GM19193 (cell line): Measurements from ENCODE around the gene CYP2J2.

ENCODE experiments used
- POLR2A ChIP-seq: IDR thresholded peaks from 4 replicates; pipeline ENCODE4 v1.6.1; 2011; ENCODE audit not compliant: insufficient read depth, insufficient read length; ENCODE audit errors: extremely low read depth

The CYP2J2 gene

DNA sequence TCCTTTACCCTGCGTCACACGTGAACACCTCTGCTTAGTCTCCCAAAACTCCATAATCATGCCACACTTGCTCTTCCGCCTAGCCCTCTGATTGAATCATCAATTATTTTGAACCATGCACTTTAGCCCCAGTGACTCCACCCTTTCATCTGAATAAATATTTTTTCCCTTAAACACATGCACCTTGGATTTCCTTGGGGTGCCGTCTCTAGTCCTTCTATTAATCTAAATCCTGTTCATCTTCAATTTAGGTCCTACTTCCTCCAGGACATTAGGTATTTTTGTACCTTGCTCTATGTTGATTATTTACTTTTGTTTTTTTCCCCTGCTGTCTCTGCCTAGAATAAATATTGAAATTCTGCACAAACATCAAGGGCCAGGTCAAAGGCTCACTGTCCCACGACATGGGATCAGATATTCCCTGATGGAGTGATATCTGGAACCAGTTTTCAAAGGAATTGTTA is 9.8 kb upstream of the CYP2J2 start:
- TF ChIP-seq POLR2A: no peak

DNA sequence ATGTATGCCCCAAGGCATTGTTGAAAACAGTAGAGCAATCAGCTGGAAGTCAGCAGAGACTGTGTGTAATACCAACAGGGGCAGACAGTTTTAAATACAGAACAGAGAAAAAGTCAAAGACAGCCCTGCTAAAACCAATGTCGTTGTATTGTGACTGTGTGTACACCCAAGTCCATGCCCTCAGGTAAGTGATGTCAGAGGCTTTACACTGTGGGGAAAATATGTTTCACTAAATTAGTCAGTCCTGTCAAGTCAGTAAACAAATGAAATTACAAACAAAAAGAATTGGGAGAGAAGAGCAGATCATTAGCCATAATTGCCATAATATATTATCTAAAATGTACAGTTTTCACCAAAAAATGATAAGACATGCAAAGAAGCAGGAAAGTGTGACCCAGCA is 2.4 kb upstream of the CYP2J2 start:
- TF ChIP-seq POLR2A: no peak

DNA sequence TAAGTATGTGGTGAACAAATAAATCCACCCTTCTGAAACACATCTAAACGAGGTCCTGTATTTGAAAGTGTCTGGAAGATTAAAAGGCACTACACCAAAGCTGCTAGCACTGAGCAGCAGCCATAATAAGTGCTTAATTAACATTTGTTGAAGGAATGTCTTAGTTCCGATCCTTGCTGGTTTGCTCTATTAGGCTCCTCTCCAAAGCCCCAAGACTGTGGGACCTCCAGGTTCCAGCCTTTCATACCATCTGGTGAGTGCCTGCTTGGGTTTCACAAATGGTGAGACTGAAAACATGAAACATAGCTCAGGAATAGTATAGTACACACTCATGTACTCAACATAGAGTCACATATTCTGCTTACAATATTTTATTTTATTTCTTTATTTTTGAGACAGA is 640 bp upstream of the CYP2J2 start:
- no peak for TF ChIP-seq POLR2A

DNA sequence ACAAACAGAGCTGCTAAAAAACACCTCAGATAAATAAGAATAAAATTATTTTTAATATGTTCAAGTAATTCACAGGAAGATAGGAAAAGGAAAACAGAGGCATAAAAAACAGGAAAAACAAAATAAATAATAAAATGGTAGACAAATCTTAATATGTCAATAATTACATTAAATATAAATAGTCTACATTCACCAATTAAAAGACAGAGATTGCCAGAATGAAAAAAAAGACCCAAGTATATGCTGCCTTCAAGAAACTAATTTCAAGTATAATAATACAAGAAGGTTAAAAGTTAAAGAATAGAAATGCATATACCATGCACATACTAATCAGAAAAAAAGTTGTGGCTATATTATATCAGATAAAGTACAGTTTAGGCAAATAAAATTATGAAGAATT is 1.9 kb downstream of the CYP2J2 start:
- no peak for TF ChIP-seq POLR2A

DNA sequence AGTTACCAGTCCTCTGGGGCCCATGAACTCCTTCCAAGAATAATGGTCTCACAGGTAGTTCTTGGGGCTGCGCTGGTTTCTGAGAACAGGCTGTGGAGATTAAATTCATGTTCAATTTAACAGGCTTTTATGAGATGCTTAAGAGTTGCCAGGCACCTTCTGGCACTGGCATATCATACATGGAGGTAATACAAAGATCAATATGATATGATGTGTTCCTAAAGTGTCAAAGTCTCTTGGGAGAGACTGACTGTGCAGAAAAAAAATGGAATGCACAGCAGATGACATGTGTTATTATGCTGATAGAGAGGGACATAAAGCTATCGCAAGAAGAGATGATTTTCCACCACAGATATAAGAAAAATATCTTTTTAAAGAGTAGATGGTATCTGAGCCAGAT is 6.8 kb downstream of the CYP2J2 start:
- no peak for TF ChIP-seq POLR2A

DNA sequence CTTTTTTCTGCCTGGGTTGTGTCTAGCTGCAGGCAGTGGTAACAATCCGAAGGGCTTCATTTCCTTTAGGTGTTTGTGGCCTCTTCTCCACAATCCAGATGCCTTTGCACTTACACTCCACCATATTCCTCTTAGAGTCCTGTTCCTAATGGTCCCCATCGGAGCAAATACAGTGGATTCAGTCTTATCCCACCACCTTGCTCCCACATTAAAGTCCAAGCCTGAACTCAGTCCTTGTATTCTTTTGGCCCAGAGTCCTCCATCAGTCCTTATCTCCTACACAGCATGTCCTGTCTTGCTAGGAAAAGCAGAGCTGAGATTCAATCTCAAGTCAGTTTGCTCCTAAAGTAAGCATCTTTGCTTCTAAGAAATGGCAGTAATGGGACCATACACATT is 8.8 kb downstream of the CYP2J2 start:
- no peak for TF ChIP-seq POLR2A

DNA sequence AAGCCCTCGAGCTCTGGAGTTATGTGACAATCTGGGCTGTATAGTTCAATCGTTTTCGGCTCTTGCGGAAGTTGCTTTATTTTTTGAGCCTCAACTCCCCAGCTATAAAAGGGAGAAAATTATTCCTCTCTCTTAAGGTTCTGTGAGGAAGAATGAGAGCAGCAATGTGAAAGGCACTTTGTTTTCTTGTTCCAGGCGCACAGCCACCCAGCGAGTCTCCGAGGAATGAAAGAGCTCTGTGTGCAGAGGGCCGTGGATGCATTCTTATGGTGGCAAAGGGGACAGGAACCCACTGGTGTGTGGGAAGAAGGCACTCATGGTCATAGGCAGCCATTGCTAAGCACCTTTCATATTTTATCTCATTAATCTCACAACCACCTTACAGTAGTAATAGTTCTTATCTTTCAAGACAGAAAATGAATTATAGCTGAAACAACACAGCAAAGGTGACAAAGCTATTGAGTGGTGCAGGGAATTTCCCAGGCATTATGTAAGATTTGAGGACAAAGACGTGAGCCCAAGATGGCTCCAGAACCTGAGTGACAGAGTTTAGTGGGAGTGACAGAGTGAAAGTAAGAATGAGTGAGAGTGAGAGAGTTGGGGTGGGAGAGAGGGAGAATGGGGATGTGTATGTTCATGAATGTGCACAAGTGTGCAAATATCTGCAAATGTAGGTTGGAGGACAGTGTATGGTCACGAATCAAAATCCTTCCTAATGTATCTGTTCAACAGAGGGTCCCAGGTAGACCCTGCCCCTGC is 9.4 kb downstream of the CYP2J2 start:
- TF ChIP-seq POLR2A: no peak

DNA sequence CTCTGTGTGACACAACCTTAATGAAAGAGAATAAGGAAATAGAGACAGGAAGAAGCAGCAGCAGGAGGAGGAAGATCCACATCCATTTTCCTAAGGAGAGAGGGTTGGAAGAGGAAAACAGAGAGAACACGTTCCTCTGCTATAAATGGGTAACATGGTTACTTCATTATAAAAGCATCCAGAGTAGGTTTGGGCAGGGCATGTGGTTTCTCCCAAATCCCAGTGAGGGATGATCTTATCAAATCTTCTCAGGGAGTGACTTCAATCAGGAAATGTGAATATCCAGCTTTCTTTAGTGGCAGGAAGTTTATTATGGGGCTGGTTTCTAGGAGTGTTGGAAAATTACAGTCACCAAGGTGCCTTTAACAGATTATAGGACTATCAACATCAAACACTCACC is 11.1 kb downstream of the CYP2J2 start:
- TF ChIP-seq POLR2A: no peak

DNA sequence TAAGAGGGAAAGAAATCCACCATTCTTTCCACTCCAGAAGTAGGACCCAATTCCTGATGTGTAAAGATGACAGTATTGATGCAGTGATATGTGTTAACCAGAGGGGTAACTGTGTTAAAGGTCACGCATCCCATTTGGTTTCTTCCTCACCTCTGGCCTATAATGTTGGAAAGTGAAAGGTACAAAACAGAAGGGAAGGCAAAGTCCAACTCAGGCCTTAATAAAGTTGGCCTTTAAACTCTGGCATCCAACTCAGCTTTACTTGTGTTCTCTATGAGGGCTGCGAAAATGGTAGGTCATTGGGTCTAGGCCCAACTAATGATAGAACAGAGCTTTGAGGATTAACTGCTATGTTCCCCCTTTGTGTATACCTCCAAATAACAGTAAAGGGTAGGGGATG is 17.9 kb downstream of the CYP2J2 start:
- TF ChIP-seq POLR2A: no peak

DNA sequence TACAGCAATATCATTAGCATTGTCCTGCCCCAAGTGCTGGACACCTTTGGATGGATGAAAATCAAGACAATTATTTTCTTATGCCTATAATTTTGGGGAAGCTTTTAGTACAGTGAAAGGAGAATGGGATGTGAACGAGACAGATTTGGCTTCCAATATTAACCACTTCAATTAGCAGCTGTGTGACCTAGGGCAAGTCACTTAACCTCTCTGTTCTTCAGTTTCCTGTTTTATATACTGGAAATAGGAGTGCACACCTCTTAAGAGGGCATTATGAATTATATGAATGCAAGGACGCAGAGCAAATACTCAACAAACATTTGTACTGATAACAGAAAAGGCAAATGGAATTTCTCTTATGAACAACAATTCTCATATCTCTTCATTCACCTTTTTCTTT is 18.5 kb downstream of the CYP2J2 start:
- TF ChIP-seq POLR2A: no peak

DNA sequence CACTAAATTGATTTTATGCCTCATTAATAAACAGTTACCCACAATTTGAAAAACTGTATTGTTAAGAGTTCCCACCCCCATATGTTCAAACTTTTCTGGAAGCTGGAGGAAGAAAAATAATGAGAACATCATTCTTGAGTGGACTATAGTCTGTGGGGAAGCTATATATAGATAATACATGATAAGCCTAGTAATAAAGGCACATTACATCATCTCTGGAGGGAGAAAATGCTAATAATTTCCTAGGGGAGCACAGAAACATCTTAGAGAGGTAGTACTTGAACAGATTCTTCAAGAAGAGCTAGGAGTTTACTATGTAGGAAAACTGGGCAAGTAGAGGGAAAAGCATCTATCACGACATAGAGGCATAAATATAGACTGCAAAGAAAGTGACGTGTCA is 19.6 kb downstream of the CYP2J2 start:
- no peak for TF ChIP-seq POLR2A

DNA sequence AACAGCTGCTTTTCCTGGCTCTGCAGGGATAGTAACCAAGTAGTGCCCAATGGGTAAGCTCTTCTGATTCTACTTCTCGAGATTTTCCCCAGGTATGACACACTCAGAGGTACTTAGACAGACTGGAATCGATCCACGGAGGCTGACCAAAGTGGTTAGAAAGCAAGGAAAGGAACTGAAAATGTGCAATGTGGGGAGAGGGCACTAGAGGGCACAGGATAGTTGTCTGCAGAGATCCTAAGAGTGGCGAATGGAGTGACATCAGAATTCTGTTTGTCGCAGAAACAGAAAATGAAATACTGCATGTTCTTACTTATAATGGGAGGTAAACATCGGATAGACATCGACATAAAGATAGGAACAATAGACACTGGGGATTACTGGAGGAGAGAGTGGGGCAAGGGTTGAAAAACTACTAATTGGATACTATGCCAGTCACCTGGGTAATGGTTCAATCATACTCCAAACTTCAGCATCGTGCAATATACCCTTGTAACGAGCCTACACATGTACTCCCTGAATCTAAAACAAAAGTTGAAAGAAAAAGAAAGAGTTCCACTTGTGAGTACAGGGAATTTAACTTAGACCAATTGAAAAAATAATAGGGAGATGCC is 23.3 kb downstream of the CYP2J2 start:
- no peak for TF ChIP-seq POLR2A

DNA sequence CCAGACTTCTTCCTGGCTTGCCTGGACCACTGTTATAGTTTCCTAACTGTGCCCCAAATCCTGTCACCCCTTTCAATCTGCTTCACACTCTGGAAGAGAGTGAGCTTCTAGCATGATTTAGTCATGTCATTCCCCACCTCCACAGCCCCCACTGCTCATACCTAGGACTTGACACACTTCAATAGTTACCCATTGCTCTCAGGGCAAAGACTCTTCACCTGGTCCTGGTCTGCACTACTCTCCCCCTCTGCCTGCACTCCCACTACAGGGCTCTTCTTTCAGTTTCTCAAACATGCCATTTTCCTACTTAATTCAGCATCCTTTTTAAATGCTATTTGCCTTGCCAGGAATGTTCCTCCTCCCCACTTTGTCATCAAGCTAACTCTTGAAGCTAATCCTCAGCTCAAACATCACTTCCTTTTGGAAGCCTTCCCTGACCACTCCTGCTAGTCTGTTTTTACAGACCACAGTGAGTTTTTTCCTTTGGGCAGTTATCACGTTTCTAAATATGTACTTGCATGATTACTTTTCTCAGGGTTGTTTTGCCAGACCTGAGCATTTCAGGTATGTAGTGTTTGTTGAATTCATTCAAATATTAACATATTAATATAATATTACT is 24.7 kb downstream of the CYP2J2 start:
- TF ChIP-seq POLR2A: no peak

DNA sequence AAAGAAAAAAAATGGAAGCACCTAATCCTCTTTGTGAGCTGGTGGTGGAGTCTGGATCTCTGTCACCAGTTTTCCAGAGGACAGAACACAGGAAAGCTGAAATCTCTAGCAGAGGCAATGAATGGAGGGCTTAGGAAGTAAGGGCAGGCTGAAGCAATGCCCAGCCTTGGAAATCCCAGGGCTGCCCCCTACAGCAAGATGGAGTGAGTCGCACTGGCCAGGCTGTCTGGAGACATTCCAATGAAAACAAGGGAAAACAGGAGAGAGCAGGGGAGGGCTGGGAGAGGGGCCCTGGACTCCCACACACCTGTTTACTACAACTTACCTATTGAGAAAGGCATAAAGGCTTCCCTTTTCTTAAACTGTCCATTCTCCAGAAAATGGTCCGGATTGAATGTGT is 25.9 kb downstream of the CYP2J2 start:
- TF ChIP-seq POLR2A: no peak

DNA sequence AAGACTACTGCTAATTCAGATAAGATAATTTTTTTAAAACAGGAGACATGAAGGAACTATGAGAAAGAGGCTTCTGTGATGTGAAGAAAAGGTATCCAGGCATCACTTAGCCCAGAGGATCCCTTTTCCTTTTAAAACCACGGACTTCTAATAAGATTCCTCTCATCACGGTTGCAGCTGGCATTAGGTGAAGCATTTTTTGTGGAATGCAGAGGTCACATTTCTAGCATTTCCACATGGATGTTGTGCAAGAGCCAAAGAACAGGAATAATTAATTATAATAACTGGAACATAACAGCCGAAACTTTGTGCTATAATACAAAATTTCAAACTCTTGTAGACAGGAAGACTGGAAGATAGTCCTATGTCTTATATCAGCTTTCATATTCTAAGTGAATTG is 27.6 kb downstream of the CYP2J2 start:
- TF ChIP-seq POLR2A: no peak

DNA sequence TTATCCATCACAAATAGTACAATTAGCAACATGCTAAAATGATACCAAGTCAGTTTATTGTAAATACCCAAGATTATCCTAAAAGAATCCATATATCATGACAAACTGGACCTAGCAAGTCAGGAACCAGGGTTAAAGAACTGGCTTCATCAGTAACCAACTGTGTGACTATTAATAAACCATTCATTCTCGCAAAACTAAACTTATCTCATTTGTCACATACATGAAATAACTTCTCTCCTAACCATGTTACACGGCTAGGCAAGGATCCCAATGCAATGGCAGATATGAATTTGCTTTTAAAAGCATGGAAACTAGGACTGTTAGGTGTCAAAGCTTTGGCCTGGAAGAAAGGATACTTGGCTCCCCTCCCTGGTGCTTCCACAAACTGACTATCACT is 29.4 kb downstream of the CYP2J2 start:
- no peak for TF ChIP-seq POLR2A
